Stimulated activated CD4-positive, alpha-beta T cell treated with anti-CD3 and anti-CD28 coated beads, Interleukin-15, amount 100 ng/mL, for 48 hours (primary cell): ENCODE measurements around the gene RPS16.
A peak's percentile ranks its signal among the peaks of the same experiment; 100 is the strongest.

ENCODE experiments used
- DNase-seq, 2 donors: peaks; one replicate each; pipeline ENCODE4 v3.0.0-alpha.2; 2020; ENCODE audit warnings: low read depth in 2 of 2

The RPS16 gene

GRCh38 chr19:39449116-39449797 is 13.5 kb upstream of the RPS16 start:
- DNase-seq = no peak

GRCh38 chr19:39448271-39448670 is 12.5 kb upstream of the RPS16 start:
- DNase-seq = no peak

- DNase-seq = no peak
Observed at GRCh38 chr19:39446365-39447084, 10.8 kb upstream of the RPS16 start.

- DNase-seq = peak; percentile 97 to 98
Observed at GRCh38 chr19:39445196-39446111, 9.7 kb upstream of the RPS16 start, which contains the start of gene SUPT5H. TSS of gene SUPT5H (plus strand) at chr19:39445582. CDS start at chr19:39445891, 309 bp downstream.

DNA sequence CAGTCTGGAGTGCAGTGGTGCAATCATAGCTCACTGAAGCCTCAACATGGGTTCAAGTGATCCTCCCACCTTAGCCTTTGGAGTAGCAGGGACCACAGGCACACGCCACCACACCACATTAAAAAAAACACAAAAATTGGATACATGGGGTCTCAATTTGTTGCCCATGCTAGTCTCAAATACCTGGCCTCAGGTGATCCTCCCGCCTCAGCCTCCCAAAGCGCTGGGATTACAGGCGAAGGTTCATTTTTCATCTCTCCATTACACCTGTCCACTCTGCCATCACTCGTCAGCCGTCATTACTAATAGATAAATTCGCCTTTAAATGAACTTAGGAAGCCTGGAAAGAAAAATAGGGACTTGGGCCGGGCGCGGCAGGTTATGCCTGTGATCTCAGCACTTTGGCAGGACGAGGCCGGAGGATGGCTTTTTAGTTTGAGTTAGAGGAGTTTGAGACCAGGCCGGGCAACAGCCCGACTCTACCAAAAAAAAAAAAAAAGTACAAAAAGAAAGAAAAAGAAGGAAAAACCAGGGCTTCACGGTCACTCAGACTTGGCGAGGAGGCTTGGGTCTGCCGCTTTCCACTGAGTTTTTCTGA is 8.9 kb upstream of the RPS16 start:
- no peak for DNase-seq

GRCh38 chr19:39438270-39438934 is 2.7 kb upstream of the RPS16 start:
- DNase-seq = no peak

GRCh38 chr19:39436350-39436716 is 584 bp upstream of the RPS16 start:
- no peak for DNase-seq

DNA sequence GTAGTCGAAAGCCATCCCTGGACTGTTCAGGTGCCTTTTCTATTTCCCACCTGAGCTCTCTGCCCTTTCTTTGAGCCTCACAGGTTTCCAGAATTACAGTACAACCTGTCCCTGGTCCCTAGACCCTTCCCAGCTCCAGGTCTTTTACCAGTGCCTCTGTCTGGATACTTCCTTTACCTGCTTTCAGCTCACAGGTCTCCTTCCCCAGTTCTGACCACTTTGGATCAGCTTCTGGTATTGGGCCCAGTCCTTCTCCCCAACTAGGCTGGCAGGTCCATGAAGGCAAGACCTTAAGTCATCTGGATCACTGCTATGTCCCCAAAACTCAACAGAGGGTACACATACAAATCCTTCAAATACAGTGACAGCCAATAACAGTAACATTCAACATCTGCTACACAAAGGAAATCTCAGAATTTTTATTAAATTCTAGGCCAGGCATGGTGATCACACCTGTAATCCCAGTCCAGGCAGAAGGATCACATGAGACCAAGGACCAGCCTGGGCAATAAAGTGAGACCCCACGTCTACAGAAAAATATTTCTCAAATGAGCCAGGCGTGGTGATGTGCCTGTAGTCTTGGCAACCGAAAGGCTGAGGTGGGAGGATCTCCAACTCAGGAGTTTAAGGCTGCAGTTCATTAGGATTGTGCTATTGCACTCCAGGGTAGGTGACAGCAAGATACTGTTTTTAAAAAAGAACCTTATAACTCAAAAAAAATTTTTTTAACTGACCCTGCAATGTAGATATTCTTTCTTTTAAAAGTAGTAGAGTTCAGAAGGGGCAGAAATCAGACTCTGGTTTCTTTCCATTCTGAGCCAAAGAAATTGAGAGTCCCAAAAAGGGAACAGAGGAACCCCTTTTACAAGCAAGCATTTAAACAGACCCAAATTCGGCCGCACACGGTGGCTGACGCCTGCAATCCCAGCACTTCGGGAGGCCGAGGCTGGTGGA is 1.3 kb downstream of the RPS16 start:
- no peak for DNase-seq

- no peak for DNase-seq
Observed at GRCh38 chr19:39433480-39434079, 2.2 kb downstream of the RPS16 start.

GRCh38 chr19:39432677-39433025 is 3.1 kb downstream of the RPS16 start:
- no peak for DNase-seq

DNA sequence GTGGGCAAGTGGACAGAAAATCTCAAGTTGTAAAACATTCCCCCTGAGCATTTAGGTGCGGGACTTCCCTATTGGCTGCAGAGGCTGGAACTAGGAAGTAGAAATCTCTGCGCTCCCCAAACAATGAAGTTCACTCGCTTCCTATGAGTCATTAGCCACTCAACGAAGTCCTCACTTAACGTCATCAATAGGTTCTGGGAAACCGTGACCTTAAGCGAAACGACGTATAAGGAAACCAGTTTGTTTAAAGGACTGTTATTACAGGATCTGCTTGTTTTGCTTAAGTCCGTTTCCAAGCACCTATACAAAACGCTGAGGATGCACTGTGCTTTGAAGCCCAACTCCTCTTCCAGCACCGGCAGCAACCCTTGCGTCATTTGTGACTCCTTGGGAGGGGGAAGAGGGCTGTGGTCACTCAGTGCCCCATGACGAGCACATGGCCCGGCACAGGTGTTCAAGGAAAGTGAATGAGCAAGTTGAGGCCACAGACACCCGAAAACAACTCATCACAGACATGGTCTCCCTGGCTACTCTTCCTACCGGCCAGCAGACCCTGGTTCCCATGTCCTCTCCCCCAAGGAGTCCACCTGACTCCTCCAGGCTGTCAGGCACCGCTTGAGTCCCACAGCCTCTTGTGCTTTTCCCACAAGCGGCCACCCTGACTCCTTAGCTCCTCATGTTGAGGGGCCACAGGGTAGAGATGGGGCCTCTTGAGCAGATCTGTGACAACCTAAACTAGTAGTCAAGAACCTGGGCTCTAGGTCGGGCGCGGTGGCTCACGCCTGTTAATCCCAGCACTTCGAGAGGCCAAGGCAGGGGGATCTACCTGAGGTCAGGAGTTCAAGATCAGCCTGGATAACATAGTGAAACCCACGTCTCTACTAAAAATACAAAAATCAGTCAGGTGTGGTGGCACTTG is 4.8 kb downstream of the RPS16 start:
- peak in 1 of 2 donors; percentile 61 for DNase-seq

- no peak for DNase-seq
Observed at GRCh38 chr19:39428283-39429112, 7.3 kb downstream of the RPS16 start.

- DNase-seq = no peak
Observed at GRCh38 chr19:39427707-39428106, 8.0 kb downstream of the RPS16 start.

- no peak for DNase-seq
Observed at GRCh38 chr19:39426170-39426569, 9.6 kb downstream of the RPS16 start.

DNA sequence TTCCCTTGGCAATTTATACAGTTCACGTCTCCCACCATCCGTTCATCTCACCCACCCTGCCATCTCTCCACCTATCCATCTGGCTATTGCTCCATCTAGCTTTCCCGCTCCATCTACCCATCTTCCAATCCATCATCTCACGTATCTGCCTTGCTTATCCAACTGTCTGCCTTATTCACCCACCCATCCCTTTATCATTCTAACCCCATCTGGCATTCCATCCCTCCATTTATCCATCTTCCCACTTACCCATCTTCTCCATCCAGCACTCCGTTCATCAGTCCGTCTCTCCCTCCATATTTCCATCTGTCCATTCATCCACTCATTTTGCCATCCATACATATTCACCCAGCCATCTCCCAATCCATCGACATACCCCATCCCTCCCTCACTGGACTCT is 10.0 kb downstream of the RPS16 start:
- no peak for DNase-seq

GRCh38 chr19:39424934-39425333 is 10.8 kb downstream of the RPS16 start:
- DNase-seq = no peak

DNA sequence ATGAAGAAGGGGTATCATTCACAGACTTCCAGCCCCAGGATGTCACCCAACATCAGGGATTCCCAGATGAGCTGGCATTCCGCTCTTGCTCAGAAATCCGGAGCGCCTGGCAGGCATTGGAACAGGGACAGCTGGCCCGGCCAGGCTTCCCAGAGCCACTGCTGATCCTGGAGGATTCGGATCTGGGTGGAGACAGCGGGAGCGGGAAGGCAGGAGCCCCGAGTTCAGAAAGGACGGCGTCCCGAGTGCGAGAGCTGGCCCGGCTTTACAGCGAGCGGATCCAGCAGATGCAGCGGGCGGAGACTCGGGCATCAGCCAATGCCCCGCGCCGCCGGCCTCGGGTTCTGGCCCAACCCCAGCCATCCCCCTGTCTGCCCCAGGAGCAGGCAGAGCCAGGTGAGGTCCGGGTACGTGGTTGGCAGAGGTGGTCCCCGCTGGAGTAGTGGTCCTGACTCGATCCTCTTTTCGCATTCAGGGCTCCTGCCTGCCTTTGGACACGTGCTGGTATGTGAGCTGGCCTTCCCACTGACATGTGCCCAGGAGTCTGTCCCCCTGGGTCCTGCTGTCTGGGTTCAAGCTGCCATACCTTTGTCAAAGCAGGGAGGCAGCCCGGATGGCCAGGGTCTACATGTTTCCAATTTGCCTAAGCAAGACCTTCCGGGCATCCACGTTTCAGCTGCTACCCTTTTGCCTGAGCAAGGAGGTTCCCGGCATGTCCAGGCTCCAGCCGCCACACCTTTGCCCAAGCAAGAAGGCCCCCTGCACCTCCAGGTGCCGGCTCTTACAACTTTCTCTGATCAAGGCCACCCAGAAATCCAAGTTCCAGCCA is 12.3 kb downstream of the RPS16 start:
- DNase-seq = no peak
